Measurements from ENCODE around the gene MYCT1.

- TF ChIP-seq, protein P1, sequence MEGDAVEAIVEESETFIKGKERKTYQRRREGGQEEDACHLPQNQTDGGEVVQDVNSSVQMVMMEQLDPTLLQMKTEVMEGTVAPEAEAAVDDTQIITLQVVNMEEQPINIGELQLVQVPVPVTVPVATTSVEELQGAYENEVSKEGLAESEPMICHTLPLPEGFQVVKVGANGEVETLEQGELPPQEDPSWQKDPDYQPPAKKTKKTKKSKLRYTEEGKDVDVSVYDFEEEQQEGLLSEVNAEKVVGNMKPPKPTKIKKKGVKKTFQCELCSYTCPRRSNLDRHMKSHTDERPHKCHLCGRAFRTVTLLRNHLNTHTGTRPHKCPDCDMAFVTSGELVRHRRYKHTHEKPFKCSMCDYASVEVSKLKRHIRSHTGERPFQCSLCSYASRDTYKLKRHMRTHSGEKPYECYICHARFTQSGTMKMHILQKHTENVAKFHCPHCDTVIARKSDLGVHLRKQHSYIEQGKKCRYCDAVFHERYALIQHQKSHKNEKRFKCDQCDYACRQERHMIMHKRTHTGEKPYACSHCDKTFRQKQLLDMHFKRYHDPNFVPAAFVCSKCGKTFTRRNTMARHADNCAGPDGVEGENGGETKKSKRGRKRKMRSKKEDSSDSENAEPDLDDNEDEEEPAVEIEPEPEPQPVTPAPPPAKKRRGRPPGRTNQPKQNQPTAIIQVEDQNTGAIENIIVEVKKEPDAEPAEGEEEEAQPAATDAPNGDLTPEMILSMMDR (IDR thresholded peaks at IDR 0.05): no peak
- TF ChIP-seq ZFX (IDR thresholded peaks at IDR 0.05; ENCODE audit: borderline replicate concordance): no peak
Observed at GRCh38 chr6:152734630-152735029, 36.9 kb downstream of the MYCT1 start.

Data from 22Rv1 (cell line).